WTC11 (cell line): ENCODE measurements around the gene SORCS2.

Experiments used
- ATF3 ChIP-seq: sonication (generic); formaldehyde crosslinking; conservative IDR thresholded peaks from 2 replicates; pipeline ENCODE4 v1.8.1; 2022; ENCODE audit warnings: mild to moderate bottlenecking, missing genetic modification reagents
- CTCF ChIP-seq: fragments of 200-600 bp; IDR thresholded peaks from 2 replicates; pipeline ENCODE4 v1.8.0; 2022; ENCODE audit warnings: antibody characterized with exemption
- ESRRA ChIP-seq: sonication (generic); formaldehyde crosslinking; IDR thresholded peaks from 2 replicates; pipeline ENCODE4 v1.8.1; 2022; ENCODE audit warnings: mild to moderate bottlenecking, missing genetic modification reagents, borderline replicate concordance
- ETV6 ChIP-seq: sonication (generic); formaldehyde crosslinking; IDR thresholded peaks from 2 replicates; pipeline ENCODE4 v1.8.1; 2022; ENCODE audit warnings: mild to moderate bottlenecking, missing genetic modification reagents
- JUN ChIP-seq: sonication (generic); formaldehyde crosslinking; IDR thresholded peaks from 2 replicates; pipeline ENCODE4 v1.8.0; 2023; ENCODE audit warnings: mild to moderate bottlenecking, missing genetic modification reagents
- NFYB ChIP-seq: sonication (generic); formaldehyde crosslinking; conservative IDR thresholded peaks from 2 replicates; pipeline ENCODE4 v1.8.0; 2022; ENCODE audit warnings: low read depth, missing genetic modification reagents
- NR1H2 ChIP-seq: sonication (generic); formaldehyde crosslinking; IDR thresholded peaks from 2 replicates; pipeline ENCODE4 v1.9.0; 2021; ENCODE audit warnings: mild to moderate bottlenecking, moderate library complexity, missing genetic modification reagents
- RELA ChIP-seq: sonication (generic); formaldehyde crosslinking; IDR thresholded peaks from 2 replicates; pipeline ENCODE4 v1.8.1; 2022; ENCODE audit warnings: missing genetic modification reagents, mild to moderate bottlenecking, borderline replicate concordance
- TEAD1 ChIP-seq: sonication (generic); formaldehyde crosslinking; IDR thresholded peaks from 2 replicates; pipeline ENCODE4 v1.8.0; 2022; ENCODE audit warnings: mild to moderate bottlenecking, missing genetic modification reagents
- USF2 ChIP-seq: sonication (generic); formaldehyde crosslinking; IDR thresholded peaks from 2 replicates; pipeline ENCODE4 v1.8.1; 2023; ENCODE audit warnings: mild to moderate bottlenecking, missing genetic modification reagents, moderate library complexity
- ZNF396 ChIP-seq: fragments of 250-450 bp; sonication (Bioruptor Pico); IDR thresholded peaks from 2 replicates; pipeline ENCODE4 v1.8.0; 2021; ENCODE audit warnings: mild to moderate bottlenecking, moderate library complexity, borderline replicate concordance
- ZNF416 ChIP-seq: fragments of 250-450 bp; sonication (Bioruptor Pico); IDR thresholded peaks from 2 replicates; pipeline ENCODE4 v1.9.0; 2021; ENCODE audit warnings: mild to moderate bottlenecking, inconsistent platforms
- TF ChIP-seq, protein P1 (sequence below): sonication (generic); formaldehyde crosslinking; IDR thresholded peaks from 2 replicates; pipeline ENCODE4 v1.8.0; 2022; ENCODE audit warnings: mild to moderate bottlenecking, missing genetic modification reagents
- TF ChIP-seq, protein P2 (sequence below): sonication (generic); formaldehyde crosslinking; IDR thresholded peaks from 2 replicates; pipeline ENCODE4 v1.8.0; 2022; ENCODE audit warnings: mild to moderate bottlenecking, missing genetic modification reagents

GRCh38 chr4:7722766-7723387, 530.5 kb downstream of the SORCS2 start:
- TF ChIP-seq TEAD1 (CRISPR knock-in tag) (no peak), USF2 (CRISPR knock-in tag) (no peak), CTCF (no peak), NFYB (CRISPR knock-in tag) (no peak), ETV6 (CRISPR knock-in tag) (no peak), ESRRA (CRISPR knock-in tag) (no peak), JUN (CRISPR knock-in tag) (no peak), ZNF416 (CRISPR knock-in tag) (no peak), ZNF396 (CRISPR knock-in tag) (no peak), RELA (CRISPR knock-in tag) (no peak), NR1H2 (CRISPR knock-in tag) (no peak), ATF3 (CRISPR knock-in tag) (no peak)
- TF ChIP-seq, protein P1, sequence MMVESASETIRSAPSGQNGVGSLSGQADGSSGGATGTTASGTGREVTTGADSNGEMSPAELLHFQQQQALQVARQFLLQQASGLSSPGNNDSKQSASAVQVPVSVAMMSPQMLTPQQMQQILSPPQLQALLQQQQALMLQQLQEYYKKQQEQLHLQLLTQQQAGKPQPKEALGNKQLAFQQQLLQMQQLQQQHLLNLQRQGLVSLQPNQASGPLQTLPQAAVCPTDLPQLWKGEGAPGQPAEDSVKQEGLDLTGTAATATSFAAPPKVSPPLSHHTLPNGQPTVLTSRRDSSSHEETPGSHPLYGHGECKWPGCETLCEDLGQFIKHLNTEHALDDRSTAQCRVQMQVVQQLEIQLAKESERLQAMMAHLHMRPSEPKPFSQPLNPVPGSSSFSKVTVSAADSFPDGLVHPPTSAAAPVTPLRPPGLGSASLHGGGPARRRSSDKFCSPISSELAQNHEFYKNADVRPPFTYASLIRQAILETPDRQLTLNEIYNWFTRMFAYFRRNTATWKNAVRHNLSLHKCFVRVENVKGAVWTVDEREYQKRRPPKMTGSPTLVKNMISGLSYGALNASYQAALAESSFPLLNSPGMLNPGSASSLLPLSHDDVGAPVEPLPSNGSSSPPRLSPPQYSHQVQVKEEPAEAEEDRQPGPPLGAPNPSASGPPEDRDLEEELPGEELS (CRISPR knock-in tag): no peak
- TF ChIP-seq, protein P2, sequence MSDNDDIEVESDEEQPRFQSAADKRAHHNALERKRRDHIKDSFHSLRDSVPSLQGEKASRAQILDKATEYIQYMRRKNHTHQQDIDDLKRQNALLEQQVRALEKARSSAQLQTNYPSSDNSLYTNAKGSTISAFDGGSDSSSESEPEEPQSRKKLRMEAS (CRISPR knock-in tag): no peak
